Cortex of kidney (tissue), 1 donor: ENCODE data around the gene PLCXD3.
"Not testable (repeated sequence)": the region's sequence is repeated elsewhere in the genome, so short reads cannot be mapped to it uniquely, and the experiment has no call there.

ENCODE experiments used
- DNase-seq: peaks from one replicate; lab custom pipeline; 2025; lab: John Stamatoyannopoulos, UW

PLCXD3 gene

GRCh38 chr5:41346609-41347008 is 163.8 kb downstream of the PLCXD3 start:
- DNase-seq = no peak

GRCh38 chr5:41345295-41345694 is 165.1 kb downstream of the PLCXD3 start:
- DNase-seq = no peak

- DNase-seq = no peak
Observed at GRCh38 chr5:41339339-41339738, 171.1 kb downstream of the PLCXD3 start.

GRCh38 chr5:41338136-41338675 is 172.2 kb downstream of the PLCXD3 start:
- DNase-seq = no peak

- no peak for DNase-seq
Observed at GRCh38 chr5:41337724-41338123, 172.7 kb downstream of the PLCXD3 start.

GRCh38 chr5:41337216-41337615 is 173.2 kb downstream of the PLCXD3 start:
- DNase-seq = no peak

GRCh38 chr5:41336471-41336870 is 173.9 kb downstream of the PLCXD3 start:
- DNase-seq = no peak

- DNase-seq = no peak
Observed at GRCh38 chr5:41335596-41336181, 174.7 kb downstream of the PLCXD3 start.

- DNase-seq = no peak
Observed at GRCh38 chr5:41334758-41335157, 175.6 kb downstream of the PLCXD3 start.

GRCh38 chr5:41334221-41334620 is 176.2 kb downstream of the PLCXD3 start:
- DNase-seq = no peak

GRCh38 chr5:41325074-41325473 is 185.3 kb downstream of the PLCXD3 start:
- no peak for DNase-seq

GRCh38 chr5:41322826-41323225 is 187.6 kb downstream of the PLCXD3 start:
- DNase-seq = not testable (repeated sequence)

- DNase-seq = no peak
Observed at GRCh38 chr5:41312478-41313060, 197.8 kb downstream of the PLCXD3 start.

- no peak for DNase-seq
Observed at GRCh38 chr5:41312066-41312465, 198.3 kb downstream of the PLCXD3 start.

GRCh38 chr5:41309275-41309674 is 201.1 kb downstream of the PLCXD3 start:
- DNase-seq = no peak

- DNase-seq = no peak
Observed at GRCh38 chr5:41306005-41306404, 204.4 kb downstream of the PLCXD3 start.

GRCh38 chr5:41305056-41305455 is 205.3 kb downstream of the PLCXD3 start:
- no peak for DNase-seq

GRCh38 chr5:41296066-41296465 is 214.3 kb downstream of the PLCXD3 start:
- no peak for DNase-seq

- DNase-seq = no peak
Observed at GRCh38 chr5:41291323-41291722, 219.1 kb downstream of the PLCXD3 start.

- no peak for DNase-seq
Observed at GRCh38 chr5:41290810-41291209, 219.6 kb downstream of the PLCXD3 start.

- no peak for DNase-seq
Observed at GRCh38 chr5:41289970-41290464, 220.4 kb downstream of the PLCXD3 start.

GRCh38 chr5:41286696-41287095 is 223.7 kb downstream of the PLCXD3 start:
- DNase-seq = no peak

- DNase-seq = no peak
Observed at GRCh38 chr5:41286165-41286564, 224.2 kb downstream of the PLCXD3 start.

GRCh38 chr5:41284938-41285337 is 225.5 kb downstream of the PLCXD3 start:
- DNase-seq = no peak
